Right lobe of liver (tissue), 4 donors: Measurements from ENCODE around the gene TDRD12.

Experiments used
- CTCF ChIP-seq, 4 donors: fragments of 200-600 bp in 3 of 4; fragments of 450-650 bp in 1 of 4; IDR thresholded peaks; one replicate each; pipeline versions ENCODE4 v1.5.1 to v1.8.0; 2016 to 2022; ENCODE audit warnings: antibody characterized with exemption in 4 of 4, mild to moderate bottlenecking in 2 of 4
- POLR2A ChIP-seq: fragments of 450-650 bp; IDR thresholded peaks from one replicate; pipeline ENCODE4 v1.6.1; 2017; ENCODE audit warnings: antibody characterized with exemption, mild to moderate bottlenecking
- donor health status: DM: no; HTN: no; CAD: no.
- donor health status: DM: no; HTN: no; CAD: no.
- donor health status: DM: no; HTN: yes; CAD: no.

DNA sequence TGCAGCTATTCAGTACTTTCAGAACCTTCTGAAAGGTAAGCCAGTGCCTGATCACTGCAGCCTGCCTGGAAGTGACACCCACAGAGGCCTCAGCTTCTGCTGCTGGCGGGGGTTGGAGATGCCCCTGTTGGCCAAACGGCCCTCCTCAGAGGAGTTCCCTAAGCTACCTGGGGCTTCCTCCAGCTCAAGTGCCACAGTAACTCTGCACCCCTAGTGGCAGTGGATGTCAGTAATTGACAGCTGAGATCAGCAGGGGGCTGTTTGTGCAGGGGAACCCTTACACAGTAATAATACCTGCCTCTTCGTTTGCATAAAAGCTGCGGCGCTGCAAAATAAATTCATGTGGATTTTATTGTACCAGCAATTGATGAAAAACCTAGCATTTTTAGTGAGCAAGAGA, 28.9 kb downstream of the TDRD12 start:
- no peak for TF ChIP-seq CTCF (IDR thresholded peaks at IDR 0.05)
- TF ChIP-seq POLR2A, result no peak
